Measurements from ENCODE around the gene RASAL2. TPM values are rescaled to one million over a fixed set of nuclear protein-coding genes. Genes with fewer than 3 reads are reported as not detected.

RASAL2 gene
- total and polyA plus RNA-seq, 2 donors (not counting 1 experiment from before 2014, with no cell fraction given), result 0.12 TPM; not detected in 1

- no peaks in the 10 kb centered on the region for H3K79me2 ChIP-seq (ENCODE audit: control insufficient read depth, insufficient read depth, low read length)
- no peak overlapping the region for H3K4me3 ChIP-seq (ENCODE audit: control extremely low read depth in 1 of 5, extremely low read depth in 1 of 5, insufficient read depth in 1 of 5, low read depth in 2 of 5, low read length in 4 of 5)
- Mint-ChIP-seq H3K4me3 (no peak overlapping the region), H3K9me3 (ENCODE audit: insufficient read depth) (no peaks in the 10 kb centered on the region), H3K4me1 (no peaks in the 10 kb centered on the region), H3K27ac (no peak overlapping the region), H3K27me3 (peaks cover 22% of the 10 kb centered on the region)
- no peaks in the 10 kb centered on the region for H4K20me1 ChIP-seq (ENCODE audit: control insufficient read depth, insufficient read depth, low read length, poor library complexity, severe bottlenecking)
- 97% methylated on average over 4 of the region's 5 CpGs for whole genome bisulfite sequencing (ENCODE audit: insufficient coverage)
- TF ChIP-seq EZH2 (IDR thresholded peaks at IDR 0.05; ENCODE audit: borderline replicate concordance, insufficient read depth, low read depth, low read length, poor library complexity, severe bottlenecking), result no peak
- TF ChIP-seq CTCF (IDR thresholded peaks at IDR 0.05), result no peak
- CTCF ChIA-PET, result no interaction called here
- POLR2A ChIA-PET, result no interaction called here
- no peaks in the 10 kb centered on the region for H3K4me1 ChIP-seq (ENCODE audit: control insufficient read depth in 2 of 2, insufficient read depth in 2 of 2, low read length in 2 of 2)
- no peak overlapping the region for H3K9ac ChIP-seq (ENCODE audit: low read length)
- no peaks in the 10 kb centered on the region for H3K36me3 ChIP-seq (replicated peaks in 1 of 2; ENCODE audit: control extremely low read depth in 1 of 2, control insufficient read depth in 1 of 2, extremely low read depth in 1 of 2, insufficient read depth in 2 of 2, low read length in 1 of 2)
- H3K27me3 ChIP-seq (replicated peaks in 1 of 4; ENCODE audit: control extremely low read depth in 1 of 4, control insufficient read depth in 3 of 4, insufficient read depth in 4 of 4, low read length in 3 of 4), result peaks cover 0 to 10% (median 0%) of the 10 kb centered on the region in 4 experiments
- H3K4me2 ChIP-seq (replicated peaks; ENCODE audit: low read depth, low read length, poor library complexity, severe bottlenecking), result no peak overlapping the region
- intact Hi-C loops (cut with micrococcal nuclease), result no loop called here
- DNase-seq, result no peak
- ATAC-seq (ENCODE audit: low read depth), result no peak
- peaks cover 0 to 2% (median 0%) of the 10 kb centered on the region in 3 donors for H3K9me3 ChIP-seq (ENCODE audit: control extremely low read depth in 1 of 3, control insufficient read depth in 2 of 3, insufficient read depth in 1 of 3, low read length in 2 of 3)
- H3K27ac ChIP-seq (ENCODE audit: low read length in 2 of 2), result no peak overlapping the region
- no peak overlapping the region for H2AFZ ChIP-seq (ENCODE audit: insufficient read depth, low read depth, low read length, poor library complexity, severe bottlenecking)
These were observed 137.0 kb downstream of the RASAL2 start for GRCh38 chr1:178230881-178231409.

GRCh38 chr1:178232108-178232507, 138.2 kb downstream of the RASAL2 start:
- Mint-ChIP-seq H3K9me3 (ENCODE audit: insufficient read depth) (no peaks in the 10 kb centered on the region), H3K4me1 (no peaks in the 10 kb centered on the region), H3K27me3 (peaks cover 17% of the 10 kb centered on the region), H3K27ac (no peak overlapping the region), H3K4me3 (no peak overlapping the region)
- Histone ChIP-seq H3K36me3 (replicated peaks in 1 of 2; ENCODE audit: control extremely low read depth in 1 of 2, control insufficient read depth in 1 of 2, extremely low read depth in 1 of 2, insufficient read depth in 2 of 2, low read length in 1 of 2) (no peaks in the 10 kb centered on the region), H3K27me3 (replicated peaks in 1 of 4; ENCODE audit: control extremely low read depth in 1 of 4, control insufficient read depth in 3 of 4, insufficient read depth in 4 of 4, low read length in 3 of 4) (peaks cover 0 to 10% (median 0%) of the 10 kb centered on the region in 4 experiments), H3K4me1 (ENCODE audit: control insufficient read depth in 2 of 2, insufficient read depth in 2 of 2, low read length in 2 of 2) (no peaks in the 10 kb centered on the region), H3K9me3 (ENCODE audit: control extremely low read depth in 1 of 3, control insufficient read depth in 2 of 3, insufficient read depth in 1 of 3, low read length in 2 of 3) (peaks cover 0 to 2% (median 0%) of the 10 kb centered on the region in 3 donors), H3K27ac (ENCODE audit: low read length in 2 of 2) (no peak overlapping the region), H2AFZ (ENCODE audit: insufficient read depth, low read depth, low read length, poor library complexity, severe bottlenecking) (no peak overlapping the region), H3K4me2 (replicated peaks; ENCODE audit: low read depth, low read length, poor library complexity, severe bottlenecking) (no peak overlapping the region), H3K9ac (ENCODE audit: low read length) (no peak overlapping the region), H4K20me1 (ENCODE audit: control insufficient read depth, insufficient read depth, low read length, poor library complexity, severe bottlenecking) (no peaks in the 10 kb centered on the region), H3K79me2 (ENCODE audit: control insufficient read depth, insufficient read depth, low read length) (no peaks in the 10 kb centered on the region), H3K4me3 (ENCODE audit: control extremely low read depth in 1 of 5, extremely low read depth in 1 of 5, insufficient read depth in 1 of 5, low read depth in 2 of 5, low read length in 4 of 5) (no peak overlapping the region)
- intact Hi-C loops (cut with micrococcal nuclease), result no loop called here
- TF ChIP-seq CTCF (IDR thresholded peaks at IDR 0.05) (no peak), EZH2 (IDR thresholded peaks at IDR 0.05; ENCODE audit: borderline replicate concordance, insufficient read depth, low read depth, low read length, poor library complexity, severe bottlenecking) (no peak)
- DNase-seq (no peak), ATAC-seq (ENCODE audit: low read depth) (no peak)
- ChIA-PET CTCF (no interaction called here), POLR2A (no interaction called here)
